H1 (cell line): Measurements from ENCODE around the gene IQCH. TPM values are rescaled to one million over a fixed set of nuclear protein-coding genes. Genes with fewer than 3 reads are reported as not detected.

Experiments
- CHD7 ChIP-seq: fragments of 300-600 bp; sonication (generic); IDR thresholded peaks from 2 replicates; pipeline ENCODE4 v1.7.1; 2012; ENCODE audit warnings: low read length, moderate library complexity, mild to moderate bottlenecking, inconsistent platforms; ENCODE audit not compliant: insufficient replicate concordance
- CREB1 ChIP-seq: IDR thresholded peaks from 2 replicates; pipeline ENCODE4 v1.6.1; 2012; ENCODE audit warnings: inconsistent platforms
- SAP30 ChIP-seq: fragments of 300-600 bp; sonication (generic); IDR thresholded peaks from 2 replicates; pipeline ENCODE4 v1.7.1; 2012; ENCODE audit warnings: low read length, moderate library complexity, mild to moderate bottlenecking, inconsistent platforms; ENCODE audit not compliant: insufficient read depth, insufficient replicate concordance
- ZNF274 ChIP-seq: IDR thresholded peaks from 2 replicates; pipeline ENCODE4 v1.7.0; 2012; ENCODE audit warnings: low read length, borderline replicate concordance; ENCODE audit errors: extremely low read depth
- polyA plus RNA-seq, 7 experiments: library from polyadenylated mRNA; depleted of rRNA in 3 of 7; stranded (reverse) in 5 of 7; unstranded in 2 of 7; fragments of >200 nt in 5 of 7; fragments of 200-250 nt in 2 of 7; gene quantifications; 1 replicate in 5 of 7; 2 replicates in 1 of 7; 4 replicates in 1 of 7; pipeline versions ENCODE4 v1.2.1 to v1.2.3, GENCODE V29; 2011 to 2013; ENCODE audit warnings: missing spikeins in 2 of 7, mixed read lengths in 2 of 7
- total RNA-seq: library from RNA; stranded (reverse); fragmentation: NEBNext Ultra II Directional; extraction: Animal tissue kit (Norgen Biotek cat#: 25700); gene quantifications from 2 replicates; pipeline ENCODE4 v1.2.1, GENCODE V29; 2021

The IQCH gene
- total and polyA plus RNA-seq, 2 of the 8 experiments (the other 6 are each of a cell fraction or from before 2014, with no cell fraction given), result 0.60 to 1.9 TPM

DNA sequence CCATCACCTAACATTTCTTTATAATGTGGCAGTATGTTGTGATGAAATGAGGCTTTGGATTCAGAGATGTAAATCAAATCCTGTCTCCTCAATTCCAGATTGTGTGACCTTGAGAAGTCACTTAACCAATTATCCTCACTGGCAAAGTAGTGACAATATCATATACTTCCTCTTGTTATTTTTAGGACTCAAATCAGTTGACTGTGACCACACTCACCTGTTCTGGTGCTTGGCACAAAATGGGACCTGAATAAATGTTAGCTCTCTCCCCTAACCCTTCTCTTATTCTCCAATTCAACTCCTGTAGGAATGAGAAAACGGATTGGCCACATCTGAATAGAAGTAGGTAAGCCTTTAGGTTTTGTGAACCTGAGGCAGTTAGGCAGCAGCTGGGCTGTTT, 42.1 kb downstream of the IQCH start (continued):
- TF ChIP-seq CHD7 (no peak), ZNF274 (no peak), SAP30 (no peak), CREB1 (no peak)
